K562 (cell line): Measurements from ENCODE around the gene STX7. TPM values are rescaled to one million over a fixed set of nuclear protein-coding genes. Genes with fewer than 3 reads are reported as not detected.

Experiments
- DACH1 ChIP-seq: fragments of 450-650 bp; IDR thresholded peaks from 2 replicates; pipeline ENCODE4 v1.6.1; 2018; ENCODE audit not compliant: partially characterized antibody
- KLF1 ChIP-seq: fragments of 450-650 bp; IDR thresholded peaks from 2 replicates; pipeline ENCODE4 v1.6.1; 2016; ENCODE audit warnings: missing genetic modification characterization, missing compliant biosample characterization
- KLF6 ChIP-seq: fragments of 250-450 bp; sonication (Bioruptor Pico); IDR thresholded peaks from 2 replicates; pipeline ENCODE4 v1.4.0; 2020; ENCODE audit warnings: mild to moderate bottlenecking, moderate library complexity, borderline replicate concordance
- MAFG ChIP-seq: fragments of 450-650 bp; conservative IDR thresholded peaks from 2 replicates; pipeline ENCODE4 v1.6.1; 2016; ENCODE audit warnings: missing genetic modification characterization, missing compliant biosample characterization
- NEUROD1 ChIP-seq: fragments of 150-350 bp; IDR thresholded peaks from 2 replicates; pipeline ENCODE4 v1.6.1; 2014; ENCODE audit warnings: borderline replicate concordance, low read length, low read depth; ENCODE audit not compliant: partially characterized antibody
- SIN3A ChIP-seq, 2 experiments: fragments of 150-350 bp in 1 of 2; IDR thresholded peaks; 2 replicates each; pipeline ENCODE4 v1.6.1; 2011 to 2016; ENCODE audit warnings: borderline replicate concordance in 2 of 2, low read depth in 2 of 2, low read length in 2 of 2, mild to moderate bottlenecking in 2 of 2, moderate library complexity in 2 of 2; ENCODE audit not compliant: control insufficient read depth in 1 of 2
- TGIF2 ChIP-seq: sonication (generic); formaldehyde crosslinking; IDR thresholded peaks from 2 replicates; pipeline ENCODE4 v1.8.1; 2022; ENCODE audit warnings: mild to moderate bottlenecking, missing genetic modification reagents, moderate library complexity
- ZEB2 ChIP-seq: fragments of 450-650 bp; IDR thresholded peaks from 2 replicates; pipeline ENCODE4 v1.6.1; 2016
- polyA plus RNA-seq, 8 experiments: library from polyadenylated mRNA; depleted of rRNA in 4 of 8; stranded (reverse) in 5 of 8; unstranded in 3 of 8; fragments of >200 nt; fragmentation: Nextera tagmentation in 2 of 8; fragmentation: Illumina TruSeq in 1 of 8; extraction: Ambion mirVana in 2 of 8; extraction: Trizol in 1 of 8; gene quantifications; 2 replicates each; pipeline versions ENCODE4 v1.2.1 to v1.2.3, GENCODE V29; 2011 to 2014; ENCODE audit warnings: inconsistent platforms in 1 of 8, missing spikeins in 1 of 8
- total RNA-seq, 7 experiments: library from RNA; depleted of rRNA in 6 of 7; stranded (reverse); fragments of >200 nt in 6 of 7; fragmentation: Illumina TruSeq in 2 of 7; extraction: Trizol in 2 of 7; gene quantifications; 2 replicates each; pipeline versions ENCODE4 v1.2.1 to v1.2.3, GENCODE V29; 2011 to 2021; ENCODE audit warnings: low replicate concordance in 1 of 7
- TF ChIP-seq, protein P1 (sequence below): fragments of 250-450 bp; sonication (Bioruptor Pico); IDR thresholded peaks from 2 replicates; pipeline ENCODE4 v1.8.0; 2022; ENCODE audit warnings: inconsistent platforms, mild to moderate bottlenecking, moderate library complexity, borderline replicate concordance
- TF ChIP-seq, protein P2 (sequence below): IDR thresholded peaks from 3 replicates; pipeline ENCODE4 v1.6.1; 2011; ENCODE audit warnings: borderline replicate concordance, mild to moderate bottlenecking, moderate library complexity; ENCODE audit not compliant: insufficient read length; ENCODE audit errors: extremely low read depth
- TF ChIP-seq, protein P3 (sequence below): sonication (generic); formaldehyde crosslinking; IDR thresholded peaks from 2 replicates; pipeline ENCODE4 v1.8.0; 2023; ENCODE audit warnings: mild to moderate bottlenecking, missing genetic modification reagents
- TF ChIP-seq, protein P4 (sequence below): sonication (generic); formaldehyde crosslinking; IDR thresholded peaks from 2 replicates; pipeline ENCODE4 v1.9.0; 2022; ENCODE audit warnings: mild to moderate bottlenecking, missing genetic modification reagents

The STX7 gene
- total and polyA plus RNA-seq, 9 of the 15 experiments (the other 6 are each of a cell fraction or from before 2014, with no cell fraction given), result 13.0 to 34.4 (median 25.3) TPM

DNA sequence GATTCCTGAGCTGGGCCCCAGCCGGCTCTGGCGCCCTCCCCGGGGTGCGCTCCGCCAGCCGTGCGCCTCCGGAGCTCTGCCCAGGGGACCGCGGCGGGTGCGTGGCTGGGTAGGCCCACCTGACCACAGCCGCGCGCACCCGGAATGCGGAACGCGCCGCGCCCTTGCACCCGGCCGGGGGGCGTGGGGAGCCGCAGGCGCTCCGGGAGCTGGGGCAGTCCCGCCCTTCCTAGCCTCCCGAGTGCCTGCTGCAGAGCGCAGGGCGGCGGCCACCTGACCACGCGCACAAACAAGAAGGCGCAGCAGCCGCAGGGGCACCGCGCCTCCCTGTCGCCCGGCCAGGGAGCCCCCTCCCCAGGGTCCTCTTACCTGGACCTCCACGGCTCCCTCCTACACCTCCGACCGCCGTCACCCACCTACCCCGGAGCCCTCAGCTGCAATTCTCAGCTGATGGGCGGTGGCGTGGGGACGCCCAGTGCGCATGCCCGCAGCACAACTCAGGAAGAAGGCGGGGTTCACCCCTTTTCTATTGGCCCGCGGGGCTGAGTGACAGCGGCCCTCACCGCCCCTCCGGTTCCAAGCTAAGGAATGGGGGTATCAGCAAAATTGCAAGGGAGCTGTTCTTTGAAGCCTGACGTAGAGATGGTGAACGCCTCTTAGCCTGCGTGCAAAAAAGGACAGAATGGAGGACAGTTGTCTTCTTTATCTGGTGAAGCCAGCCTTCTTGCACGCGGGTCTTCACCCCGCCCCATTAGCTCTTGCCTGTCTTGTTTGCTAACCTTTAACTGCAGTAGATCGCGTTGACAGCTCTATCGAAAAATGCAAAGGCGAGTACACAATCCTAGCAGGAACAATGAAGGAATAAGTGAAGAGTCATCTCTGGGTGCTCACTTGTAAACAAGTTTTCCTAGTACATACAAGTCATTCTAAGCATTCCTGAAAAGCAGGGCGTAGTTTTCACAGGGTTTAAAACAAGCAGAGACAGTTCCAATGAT lies at the start of gene STX7 (continued):
- TF ChIP-seq KLF6 (no peak), TGIF2 (CRISPR knock-in tag) (peak; percentile 96), KLF1 (tag) (peak; percentile 80), MAFG (tag) (peak; percentile 78), DACH1 (peak; percentile 90), SIN3A (IDR thresholded peaks at IDR 0.05; ENCODE audit: borderline replicate concordance in 2 of 2, control insufficient read depth in 1 of 2, low read depth in 2 of 2, low read length in 2 of 2) (peak; percentile 63 to 94; a peak in 2 of 4 replicates), ZEB2 (no peak), NEUROD1 (no peak)
- TF ChIP-seq, protein P1, sequence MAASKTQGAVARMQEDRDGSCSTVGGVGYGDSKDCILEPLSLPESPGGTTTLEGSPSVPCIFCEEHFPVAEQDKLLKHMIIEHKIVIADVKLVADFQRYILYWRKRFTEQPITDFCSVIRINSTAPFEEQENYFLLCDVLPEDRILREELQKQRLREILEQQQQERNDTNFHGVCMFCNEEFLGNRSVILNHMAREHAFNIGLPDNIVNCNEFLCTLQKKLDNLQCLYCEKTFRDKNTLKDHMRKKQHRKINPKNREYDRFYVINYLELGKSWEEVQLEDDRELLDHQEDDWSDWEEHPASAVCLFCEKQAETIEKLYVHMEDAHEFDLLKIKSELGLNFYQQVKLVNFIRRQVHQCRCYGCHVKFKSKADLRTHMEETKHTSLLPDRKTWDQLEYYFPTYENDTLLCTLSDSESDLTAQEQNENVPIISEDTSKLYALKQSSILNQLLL (CRISPR knock-in tag), result no peak
- TF ChIP-seq, protein P2, sequence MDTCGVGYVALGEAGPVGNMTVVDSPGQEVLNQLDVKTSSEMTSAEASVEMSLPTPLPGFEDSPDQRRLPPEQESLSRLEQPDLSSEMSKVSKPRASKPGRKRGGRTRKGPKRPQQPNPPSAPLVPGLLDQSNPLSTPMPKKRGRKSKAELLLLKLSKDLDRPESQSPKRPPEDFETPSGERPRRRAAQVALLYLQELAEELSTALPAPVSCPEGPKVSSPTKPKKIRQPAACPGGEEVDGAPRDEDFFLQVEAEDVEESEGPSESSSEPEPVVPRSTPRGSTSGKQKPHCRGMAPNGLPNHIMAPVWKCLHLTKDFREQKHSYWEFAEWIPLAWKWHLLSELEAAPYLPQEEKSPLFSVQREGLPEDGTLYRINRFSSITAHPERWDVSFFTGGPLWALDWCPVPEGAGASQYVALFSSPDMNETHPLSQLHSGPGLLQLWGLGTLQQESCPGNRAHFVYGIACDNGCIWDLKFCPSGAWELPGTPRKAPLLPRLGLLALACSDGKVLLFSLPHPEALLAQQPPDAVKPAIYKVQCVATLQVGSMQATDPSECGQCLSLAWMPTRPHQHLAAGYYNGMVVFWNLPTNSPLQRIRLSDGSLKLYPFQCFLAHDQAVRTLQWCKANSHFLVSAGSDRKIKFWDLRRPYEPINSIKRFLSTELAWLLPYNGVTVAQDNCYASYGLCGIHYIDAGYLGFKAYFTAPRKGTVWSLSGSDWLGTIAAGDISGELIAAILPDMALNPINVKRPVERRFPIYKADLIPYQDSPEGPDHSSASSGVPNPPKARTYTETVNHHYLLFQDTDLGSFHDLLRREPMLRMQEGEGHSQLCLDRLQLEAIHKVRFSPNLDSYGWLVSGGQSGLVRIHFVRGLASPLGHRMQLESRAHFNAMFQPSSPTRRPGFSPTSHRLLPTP, result no peak
- TF ChIP-seq, protein P3, sequence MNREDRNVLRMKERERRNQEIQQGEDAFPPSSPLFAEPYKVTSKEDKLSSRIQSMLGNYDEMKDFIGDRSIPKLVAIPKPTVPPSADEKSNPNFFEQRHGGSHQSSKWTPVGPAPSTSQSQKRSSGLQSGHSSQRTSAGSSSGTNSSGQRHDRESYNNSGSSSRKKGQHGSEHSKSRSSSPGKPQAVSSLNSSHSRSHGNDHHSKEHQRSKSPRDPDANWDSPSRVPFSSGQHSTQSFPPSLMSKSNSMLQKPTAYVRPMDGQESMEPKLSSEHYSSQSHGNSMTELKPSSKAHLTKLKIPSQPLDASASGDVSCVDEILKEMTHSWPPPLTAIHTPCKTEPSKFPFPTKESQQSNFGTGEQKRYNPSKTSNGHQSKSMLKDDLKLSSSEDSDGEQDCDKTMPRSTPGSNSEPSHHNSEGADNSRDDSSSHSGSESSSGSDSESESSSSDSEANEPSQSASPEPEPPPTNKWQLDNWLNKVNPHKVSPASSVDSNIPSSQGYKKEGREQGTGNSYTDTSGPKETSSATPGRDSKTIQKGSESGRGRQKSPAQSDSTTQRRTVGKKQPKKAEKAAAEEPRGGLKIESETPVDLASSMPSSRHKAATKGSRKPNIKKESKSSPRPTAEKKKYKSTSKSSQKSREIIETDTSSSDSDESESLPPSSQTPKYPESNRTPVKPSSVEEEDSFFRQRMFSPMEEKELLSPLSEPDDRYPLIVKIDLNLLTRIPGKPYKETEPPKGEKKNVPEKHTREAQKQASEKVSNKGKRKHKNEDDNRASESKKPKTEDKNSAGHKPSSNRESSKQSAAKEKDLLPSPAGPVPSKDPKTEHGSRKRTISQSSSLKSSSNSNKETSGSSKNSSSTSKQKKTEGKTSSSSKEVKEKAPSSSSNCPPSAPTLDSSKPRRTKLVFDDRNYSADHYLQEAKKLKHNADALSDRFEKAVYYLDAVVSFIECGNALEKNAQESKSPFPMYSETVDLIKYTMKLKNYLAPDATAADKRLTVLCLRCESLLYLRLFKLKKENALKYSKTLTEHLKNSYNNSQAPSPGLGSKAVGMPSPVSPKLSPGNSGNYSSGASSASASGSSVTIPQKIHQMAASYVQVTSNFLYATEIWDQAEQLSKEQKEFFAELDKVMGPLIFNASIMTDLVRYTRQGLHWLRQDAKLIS (CRISPR knock-in tag), result 0 out of 2 replicates have a peak, but pooled peaks have one; percentile 55
- TF ChIP-seq, protein P4, sequence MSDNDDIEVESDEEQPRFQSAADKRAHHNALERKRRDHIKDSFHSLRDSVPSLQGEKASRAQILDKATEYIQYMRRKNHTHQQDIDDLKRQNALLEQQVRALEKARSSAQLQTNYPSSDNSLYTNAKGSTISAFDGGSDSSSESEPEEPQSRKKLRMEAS (CRISPR knock-in tag), result peak; percentile 59
